NCI-H1930 (cell line): ENCODE results near the gene AIFM3.
"Not testable (repeated sequence)": the region's sequence is repeated elsewhere in the genome, so short reads cannot be mapped to it uniquely, and the experiment has no call there.

ENCODE experiments used
- DNase-seq, 2 experiments: peaks; one replicate each; lab custom pipeline; 2025; lab: John Stamatoyannopoulos, UW

Gene AIFM3

GRCh38 chr22:20992056-20992442, 25.0 kb downstream of the AIFM3 start:
- DNase-seq = no peak

GRCh38 chr22:20992456-20993303, 25.6 kb downstream of the AIFM3 start:
- DNase-seq = no peak

- no peak for DNase-seq
Measured at GRCh38 chr22:20993304-20994127, 26.5 kb downstream of the AIFM3 start.

GRCh38 chr22:20994128-20994901, 27.3 kb downstream of the AIFM3 start:
- DNase-seq = no peak

- no peak for DNase-seq
Measured at GRCh38 chr22:20994902-20995241, 27.8 kb downstream of the AIFM3 start.

- no peak for DNase-seq
Measured at GRCh38 chr22:20995329-20996030, 28.4 kb downstream of the AIFM3 start.

- DNase-seq = no peak
Measured at GRCh38 chr22:20996031-20996410, 29.0 kb downstream of the AIFM3 start.

GRCh38 chr22:20996598-20997535, 29.8 kb downstream of the AIFM3 start:
- DNase-seq = no peak

GRCh38 chr22:20997536-20998257, 30.6 kb downstream of the AIFM3 start:
- DNase-seq = no peak

GRCh38 chr22:20998411-20999336, 31.6 kb downstream of the AIFM3 start:
- no peak for DNase-seq

- no peak for DNase-seq
Measured at GRCh38 chr22:20999350-21000206, 32.5 kb downstream of the AIFM3 start.

GRCh38 chr22:21000207-21000986, 33.3 kb downstream of the AIFM3 start:
- no peak for DNase-seq

- no peak for DNase-seq
Measured at GRCh38 chr22:21000987-21001600, 34.0 kb downstream of the AIFM3 start.

GRCh38 chr22:21001601-21002325, 34.7 kb downstream of the AIFM3 start, which contains the start of gene THAP7:
TSS of gene THAP7 (minus strand) at chr22:21002118. CDS start at chr22:21001911, 207 bp downstream.
- peak; percentile 87 to 96 for DNase-seq

GRCh38 chr22:21003782-21004181, 36.7 kb downstream of the AIFM3 start:
- no peak for DNase-seq

- not testable (repeated sequence) for DNase-seq
Measured at GRCh38 chr22:21009208-21009607, 42.2 kb downstream of the AIFM3 start.
